Right kidney (tissue), 1 donor: ENCODE results near the gene ACTG1.

ENCODE experiments used
- DNase-seq: peaks from one replicate; pipeline ENCODE4 v3.0.0-alpha.2; 2016

Gene ACTG1

DNA sequence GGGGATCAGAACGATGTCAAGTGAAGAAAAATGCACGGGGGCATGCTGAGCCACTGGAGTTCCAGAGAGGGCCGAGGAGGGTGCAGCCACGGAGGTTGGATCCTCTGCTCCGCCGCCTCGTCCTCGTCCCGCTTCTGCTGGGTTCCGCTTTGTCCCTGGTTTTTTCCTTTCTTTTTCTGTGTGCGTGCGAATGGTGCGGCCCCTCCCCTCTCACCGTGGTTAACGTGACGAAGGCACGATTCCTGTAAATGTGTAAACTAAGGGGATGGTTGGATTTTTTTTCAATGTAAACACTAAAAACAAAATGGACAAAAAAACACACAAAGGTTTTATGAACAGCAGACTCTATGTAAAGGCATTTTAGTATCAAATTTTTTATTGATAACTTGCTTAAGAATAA, 46.7 kb downstream of the ACTG1 start:
- DNase-seq: no peak

DNA sequence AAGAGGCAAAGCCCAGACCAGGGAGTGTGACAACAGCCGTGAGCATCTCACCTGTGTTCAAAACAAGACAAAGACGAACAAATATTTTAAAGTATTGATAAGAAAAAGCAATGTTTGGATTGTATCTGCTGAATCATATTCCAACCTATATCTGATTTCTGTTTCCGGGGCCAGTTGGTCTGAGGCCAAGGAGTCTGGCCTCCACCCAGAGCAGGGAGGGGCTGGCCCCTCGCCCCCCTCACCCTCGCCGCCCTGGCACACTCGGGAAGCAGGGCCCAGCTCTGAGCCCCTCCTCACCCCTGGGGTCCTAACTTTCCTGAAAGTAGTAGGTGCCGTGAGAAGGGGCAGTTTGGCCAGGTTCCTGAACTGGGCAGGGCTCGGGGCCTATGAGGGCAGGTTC, 48.0 kb downstream of the ACTG1 start:
- no peak for DNase-seq

DNA sequence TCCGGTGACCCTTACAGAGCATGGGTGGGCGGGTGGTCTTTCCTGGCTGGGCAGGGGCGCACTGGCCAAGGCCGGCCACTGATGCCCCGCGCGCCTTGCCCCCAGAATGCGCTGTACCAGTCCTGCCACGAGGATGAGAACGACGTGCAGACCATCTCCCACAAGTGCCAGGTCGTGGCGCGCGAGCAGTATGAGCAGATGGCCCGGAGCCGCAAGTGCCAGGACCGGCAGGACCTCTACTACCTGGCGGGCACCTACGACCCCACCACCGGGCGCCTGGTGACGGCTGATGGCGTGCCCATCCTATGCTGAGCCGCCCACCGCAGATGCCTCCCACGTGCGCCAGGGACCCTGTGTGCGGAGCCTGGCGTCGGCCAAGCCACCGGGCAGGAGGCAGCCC, 49.1 kb downstream of the ACTG1 start:
- DNase-seq: no peak

GRCh38 chr17:81462506-81463125, 50.0 kb downstream of the ACTG1 start:
- DNase-seq: no peak

DNA sequence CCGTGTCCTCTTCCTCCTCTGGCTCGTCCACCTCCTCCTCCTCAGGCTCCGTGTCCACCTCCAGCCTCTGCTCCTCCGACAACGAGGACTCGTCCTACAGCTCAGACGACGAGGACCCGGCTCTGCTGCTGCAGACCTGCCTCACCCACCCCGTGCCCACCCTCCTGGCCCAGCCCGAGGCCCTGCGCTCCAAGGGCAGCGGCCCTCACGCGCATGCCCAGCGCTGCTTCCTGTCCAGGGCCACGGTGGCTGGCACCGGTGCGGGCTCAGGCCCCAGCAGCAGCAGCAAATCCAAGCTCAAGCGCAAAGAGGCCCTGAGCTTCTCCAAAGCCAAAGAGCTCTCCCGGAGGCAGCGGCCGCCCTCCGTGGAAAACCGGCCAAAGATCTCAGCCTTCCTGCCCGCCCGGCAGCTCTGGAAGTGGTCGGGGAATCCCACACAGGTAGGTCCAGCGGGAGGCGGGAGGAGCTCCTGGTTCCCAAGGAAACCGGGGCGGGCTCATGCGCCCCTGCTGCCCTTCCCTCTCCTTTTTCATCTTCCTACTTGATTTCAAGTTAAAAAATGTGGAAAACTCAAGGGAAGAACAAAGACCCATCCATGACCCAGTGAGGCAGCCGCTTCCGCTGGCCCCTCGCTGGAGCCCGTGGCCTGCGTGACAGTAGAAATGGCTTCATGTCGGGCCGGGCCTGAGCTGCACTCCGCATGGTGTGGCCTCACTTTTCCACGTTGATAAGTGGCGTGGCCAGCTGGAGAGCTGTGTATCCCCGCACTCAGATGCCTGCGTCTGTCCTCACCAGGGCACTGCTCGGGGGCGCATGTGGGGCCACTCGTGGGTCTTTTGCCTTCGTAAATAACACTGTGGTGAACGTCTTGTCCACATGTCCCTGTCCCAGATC, 50.7 kb downstream of the ACTG1 start:
- no peak for DNase-seq

- DNase-seq: no peak
Observed at GRCh38 chr17:81460856-81461460, 51.6 kb downstream of the ACTG1 start.
